ENCODE results near the gene BNIP3. TPM values are rescaled to one million over a fixed set of nuclear protein-coding genes. Genes with fewer than 3 reads are reported as not detected.

The BNIP3 gene
- total RNA-seq, 4 donors from 2014 or later = 118 to 175 (median 137) TPM

DNA sequence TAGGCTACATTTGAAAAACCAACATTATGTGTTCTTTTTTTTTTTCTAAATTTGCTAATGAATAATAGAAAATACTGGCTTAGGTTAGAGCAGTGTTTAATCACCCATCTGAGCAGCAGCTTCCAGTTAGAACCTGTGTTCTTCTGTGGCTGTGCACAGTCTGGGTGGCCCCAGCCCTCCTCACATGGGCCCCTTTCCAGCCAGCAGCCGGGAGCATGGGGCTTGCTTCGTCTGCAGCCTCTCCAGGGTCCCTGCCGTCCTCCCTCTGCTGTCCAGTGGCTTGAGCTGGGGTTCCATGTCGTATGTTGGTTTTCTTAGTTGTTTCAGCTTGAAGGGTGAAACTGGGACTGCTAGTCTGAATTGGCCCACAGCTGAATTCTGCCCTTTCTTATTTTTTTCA is 37.3 kb downstream of the BNIP3 start:
- no peak for TF ChIP-seq POLR2A (IDR thresholded peaks at IDR 0.05)
- TF ChIP-seq, protein P1, sequence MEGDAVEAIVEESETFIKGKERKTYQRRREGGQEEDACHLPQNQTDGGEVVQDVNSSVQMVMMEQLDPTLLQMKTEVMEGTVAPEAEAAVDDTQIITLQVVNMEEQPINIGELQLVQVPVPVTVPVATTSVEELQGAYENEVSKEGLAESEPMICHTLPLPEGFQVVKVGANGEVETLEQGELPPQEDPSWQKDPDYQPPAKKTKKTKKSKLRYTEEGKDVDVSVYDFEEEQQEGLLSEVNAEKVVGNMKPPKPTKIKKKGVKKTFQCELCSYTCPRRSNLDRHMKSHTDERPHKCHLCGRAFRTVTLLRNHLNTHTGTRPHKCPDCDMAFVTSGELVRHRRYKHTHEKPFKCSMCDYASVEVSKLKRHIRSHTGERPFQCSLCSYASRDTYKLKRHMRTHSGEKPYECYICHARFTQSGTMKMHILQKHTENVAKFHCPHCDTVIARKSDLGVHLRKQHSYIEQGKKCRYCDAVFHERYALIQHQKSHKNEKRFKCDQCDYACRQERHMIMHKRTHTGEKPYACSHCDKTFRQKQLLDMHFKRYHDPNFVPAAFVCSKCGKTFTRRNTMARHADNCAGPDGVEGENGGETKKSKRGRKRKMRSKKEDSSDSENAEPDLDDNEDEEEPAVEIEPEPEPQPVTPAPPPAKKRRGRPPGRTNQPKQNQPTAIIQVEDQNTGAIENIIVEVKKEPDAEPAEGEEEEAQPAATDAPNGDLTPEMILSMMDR (IDR thresholded peaks at IDR 0.05) = no peak
- Histone ChIP-seq H3K36me3 (peaks cover 6 to 94% (median 18%) of the 10 kb centered on the region in 3 donors), H3K27ac (no peak overlapping the region), H3K4me1 (no peaks in the 10 kb centered on the region), H3K9me3 (no peaks in the 10 kb centered on the region), H3K27me3 (no peaks in the 10 kb centered on the region), H3K4me3 (no peak overlapping the region)
- no peak for DNase-seq (ENCODE audit: low spot score in 2 of 2)
- WGBS, 2 donors = 69 to 70% methylated on average over 4 of the region's 4 CpGs

GRCh38 chr10:131943021-131943814 is 38.5 kb downstream of the BNIP3 start:
- DNase-seq (ENCODE audit: low spot score in 2 of 2) = no peak

DNA sequence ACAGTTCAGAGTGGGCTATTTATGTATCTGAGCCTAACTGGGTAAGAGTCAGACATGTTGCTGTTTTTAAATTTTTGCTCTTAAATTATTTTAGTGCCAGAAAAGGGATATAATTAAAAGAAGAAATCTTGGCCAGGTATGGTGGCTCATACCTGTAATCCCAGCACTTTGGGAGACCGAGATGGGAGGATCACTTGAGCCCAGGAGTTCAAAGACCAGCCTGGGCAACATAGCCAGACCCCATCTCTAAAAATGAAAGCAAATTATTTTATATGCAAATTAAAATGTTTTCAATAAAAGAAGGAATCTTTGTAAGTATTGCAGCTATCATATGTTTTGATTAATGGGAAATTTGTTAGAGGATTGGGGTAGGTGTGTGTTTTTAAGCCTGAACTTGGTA is 39.3 kb downstream of the BNIP3 start:
- Histone ChIP-seq H3K4me3 (no peak overlapping the region), H3K4me1 (no peaks in the 10 kb centered on the region), H3K27me3 (no peaks in the 10 kb centered on the region), H3K9me3 (no peaks in the 10 kb centered on the region), H3K27ac (no peak overlapping the region), H3K36me3 (peaks cover 2 to 90% (median 9%) of the 10 kb centered on the region in 3 donors)
- no peak for TF ChIP-seq POLR2A (IDR thresholded peaks at IDR 0.05)
- DNase-seq (ENCODE audit: low spot score in 2 of 2) = no peak
- 94 to 98% methylated on average over 1 of the region's 1 CpG for WGBS, 2 donors

More at GRCh38 chr10:131943021-131943814, 38.5 kb downstream of the BNIP3 start:
- H3K27ac ChIP-seq = no peak overlapping the region
- WGBS, 2 donors = 71 to 72% methylated on average over 11 of the region's 11 CpGs
- H3K9me3 ChIP-seq = no peaks in the 10 kb centered on the region
- no peaks in the 10 kb centered on the region for H3K4me1 ChIP-seq
- no peak for TF ChIP-seq POLR2A (IDR thresholded peaks at IDR 0.05)
- TF ChIP-seq, protein P1 (IDR thresholded peaks at IDR 0.05) = no peak
- no peak overlapping the region for H3K4me3 ChIP-seq
- H3K27me3 ChIP-seq = no peaks in the 10 kb centered on the region
- H3K36me3 ChIP-seq = peaks cover 2 to 90% (median 6%) of the 10 kb centered on the region in 3 donors

- 95 to 96% methylated on average over 10 of the region's 10 CpGs for WGBS, 2 donors
- Histone ChIP-seq H3K27me3 (no peaks in the 10 kb centered on the region), H3K36me3 (peaks cover 0 to 84% (median 6%) of the 10 kb centered on the region in 3 donors), H3K4me1 (peaks cover 0 to 5% (median under 1%) of the 10 kb centered on the region in 4 donors), H3K4me3 (no peak overlapping the region), H3K27ac (no peak overlapping the region), H3K9me3 (no peaks in the 10 kb centered on the region)
- no peak for DNase-seq (ENCODE audit: low spot score in 2 of 2)
- TF ChIP-seq EP300 (IDR thresholded peaks at IDR 0.05) (no peak), POLR2A (IDR thresholded peaks at IDR 0.05) (no peak)
- TF ChIP-seq, protein P1 (IDR thresholded peaks at IDR 0.05) = no peak
Observed at GRCh38 chr10:131938681-131939080, 43.0 kb downstream of the BNIP3 start.

GRCh38 chr10:131937836-131938235 is 43.9 kb downstream of the BNIP3 start:
- Histone ChIP-seq H3K27ac (no peak overlapping the region), H3K27me3 (no peaks in the 10 kb centered on the region), H3K4me1 (peaks cover 0 to 12% (median 4%) of the 10 kb centered on the region in 4 donors), H3K36me3 (peaks cover 0 to 77% (median 6%) of the 10 kb centered on the region in 3 donors), H3K9me3 (no peaks in the 10 kb centered on the region), H3K4me3 (no peak overlapping the region)
- no peak for DNase-seq (ENCODE audit: low spot score in 2 of 2)
- TF ChIP-seq, protein P1 (IDR thresholded peaks at IDR 0.05) = no peak
- TF ChIP-seq EP300 (IDR thresholded peaks at IDR 0.05) (no peak), POLR2A (IDR thresholded peaks at IDR 0.05) (no peak)
- WGBS, 2 donors = 90 to 91% methylated on average over 20 of the region's 20 CpGs

Measured in tibial nerve (tissue), 4 donors.